ENCODE results near the gene GPC6.
"Not testable (repeated sequence)": the region's sequence is repeated elsewhere in the genome, so short reads cannot be mapped to it uniquely, and the experiment has no call there.

The GPC6 gene

DNA sequence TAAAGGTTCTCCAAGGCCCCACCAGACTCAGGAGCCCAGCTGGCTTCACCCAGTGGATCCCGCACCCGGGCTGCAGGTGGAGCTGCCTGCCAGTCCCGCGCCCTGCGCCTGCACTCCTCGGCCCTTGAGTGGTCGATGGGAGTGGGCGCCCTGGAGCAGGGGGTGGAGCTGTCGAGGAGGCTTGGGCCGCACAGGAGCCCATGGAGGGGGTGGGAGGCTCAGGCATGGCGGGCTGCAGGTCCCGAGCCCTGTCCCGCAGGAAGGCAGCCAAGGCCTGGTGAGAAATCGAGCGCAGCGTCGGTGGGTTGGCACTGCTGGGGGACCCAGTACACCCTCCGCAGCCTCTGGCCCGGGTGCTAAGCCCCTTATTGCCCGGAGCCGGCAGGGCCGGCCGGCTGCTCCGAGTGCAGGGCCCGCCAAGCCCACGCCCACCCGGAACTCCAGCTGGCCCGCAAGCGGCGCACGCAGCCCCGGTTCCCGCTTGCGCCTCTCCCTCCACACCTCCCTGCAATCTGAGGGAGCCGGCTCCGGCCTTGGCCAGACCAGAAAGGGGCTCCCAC lies 228.1 kb downstream of the GPC6 start:
- H3K27me3 ChIP-seq (replicated peaks in 2 of 5; ENCODE audit: control insufficient read depth in 4 of 5, insufficient read depth in 5 of 5, low read length in 4 of 5); CTCF ChIA-PET; H3K4me1 ChIP-seq (ENCODE audit: control extremely low read depth in 1 of 4, control insufficient read depth in 4 of 4, insufficient read depth in 4 of 4, low read length in 3 of 4); H3K9me3 ChIP-seq (ENCODE audit: control extremely low read depth in 1 of 5, control insufficient read depth in 4 of 5, insufficient read depth in 2 of 5, low read depth in 1 of 5, low read length in 4 of 5); POLR2A ChIA-PET; H3K36me3 ChIP-seq (ENCODE audit: control insufficient read depth in 4 of 4, insufficient read depth in 4 of 4, low read length in 3 of 4); H3K27ac ChIP-seq (ENCODE audit: insufficient read depth in 1 of 2, low read depth in 1 of 2, low read length in 2 of 2, poor library complexity in 1 of 2, severe bottlenecking in 2 of 2): not testable (repeated sequence)
- WGBS (ENCODE audit: insufficient coverage), result 61% methylated on average over 19 of the region's 36 CpGs
- DNase-seq, result peak in 2 of 3 donors; percentile 9 to 41
- peak overlapping the region in 2 of 7 experiments; percentile 36 to 37 for H3K4me3 ChIP-seq (ENCODE audit: control insufficient read depth in 1 of 7, extremely low read depth in 1 of 7, insufficient read depth in 4 of 7, low read depth in 2 of 7, low read length in 6 of 7)

DNA sequence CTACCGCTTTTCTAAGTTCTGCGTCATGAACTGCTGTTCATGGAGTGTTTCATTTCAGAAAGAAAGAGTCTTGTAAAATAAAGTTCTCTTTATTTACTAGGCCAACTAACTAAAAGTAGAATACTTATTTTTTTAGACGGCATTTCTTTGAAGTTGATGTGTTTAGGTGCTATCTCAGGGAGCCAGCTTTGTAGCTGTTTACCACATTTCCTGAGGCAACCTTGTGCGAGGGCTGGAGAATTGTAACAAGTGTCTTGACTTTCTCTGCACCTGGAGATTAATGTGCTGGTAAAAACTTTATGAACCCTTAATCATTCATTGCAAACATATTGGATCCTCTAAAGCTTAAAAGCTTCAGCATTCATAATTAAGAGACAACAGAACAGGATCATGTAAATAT lies 229.3 kb downstream of the GPC6 start:
- H3K4me3 ChIP-seq (ENCODE audit: control insufficient read depth in 1 of 7, extremely low read depth in 1 of 7, insufficient read depth in 4 of 7, low read depth in 2 of 7, low read length in 6 of 7), result peak overlapping the region in 1 of 7 experiments; percentile 37
- CTCF ChIA-PET, result no interaction called here
- POLR2A ChIA-PET, result no interaction called here
- H3K27ac ChIP-seq (ENCODE audit: insufficient read depth in 1 of 2, low read depth in 1 of 2, low read length in 2 of 2, poor library complexity in 1 of 2, severe bottlenecking in 2 of 2), result no peak overlapping the region
- DNase-seq, result peak in 2 of 3 donors; percentile 34 to 83
- H3K36me3 ChIP-seq (ENCODE audit: control insufficient read depth in 4 of 4, insufficient read depth in 4 of 4, low read length in 3 of 4), result no peaks in the 10 kb centered on the region
- H3K4me1 ChIP-seq (ENCODE audit: control extremely low read depth in 1 of 4, control insufficient read depth in 4 of 4, insufficient read depth in 4 of 4, low read length in 3 of 4), result peaks cover 0 to 3% (median 0%) of the 10 kb centered on the region in 4 experiments
- H3K27me3 ChIP-seq (replicated peaks in 2 of 5; ENCODE audit: control insufficient read depth in 4 of 5, insufficient read depth in 5 of 5, low read length in 4 of 5), result no peaks in the 10 kb centered on the region
- WGBS (ENCODE audit: insufficient coverage), result no CpG with 5 or more reads among the region's 4 CpGs
- no peaks in the 10 kb centered on the region for H3K9me3 ChIP-seq (ENCODE audit: control extremely low read depth in 1 of 5, control insufficient read depth in 4 of 5, insufficient read depth in 2 of 5, low read depth in 1 of 5, low read length in 4 of 5)

- Histone ChIP-seq H3K9me3 (ENCODE audit: control extremely low read depth in 1 of 5, control insufficient read depth in 4 of 5, insufficient read depth in 2 of 5, low read depth in 1 of 5, low read length in 4 of 5) (no peaks in the 10 kb centered on the region), H3K4me1 (ENCODE audit: control extremely low read depth in 1 of 4, control insufficient read depth in 4 of 4, insufficient read depth in 4 of 4, low read length in 3 of 4) (peaks cover 0 to 3% (median 0%) of the 10 kb centered on the region in 4 experiments), H3K36me3 (ENCODE audit: control insufficient read depth in 4 of 4, insufficient read depth in 4 of 4, low read length in 3 of 4) (no peaks in the 10 kb centered on the region), H3K4me3 (ENCODE audit: control insufficient read depth in 1 of 7, extremely low read depth in 1 of 7, insufficient read depth in 4 of 7, low read depth in 2 of 7, low read length in 6 of 7) (no peak overlapping the region), H3K27ac (ENCODE audit: insufficient read depth in 1 of 2, low read depth in 1 of 2, low read length in 2 of 2, poor library complexity in 1 of 2, severe bottlenecking in 2 of 2) (no peak overlapping the region), H3K27me3 (replicated peaks in 2 of 5; ENCODE audit: control insufficient read depth in 4 of 5, insufficient read depth in 5 of 5, low read length in 4 of 5) (no peaks in the 10 kb centered on the region)
- DNase-seq, result no peak
- ChIA-PET POLR2A (no interaction called here), CTCF (no interaction called here)
These were observed 233.4 kb downstream of the GPC6 start for GRCh38 chr13:93460005-93460404.

- CTCF ChIA-PET, result interaction anchor here (0.7 kb wide), 1 partner anchor 337 kb away, joined by 3 read pairs; no protein-coding TSS in a partner anchor
- POLR2A ChIA-PET, result interaction anchor here (0.7 kb wide), 1 partner anchor 259 kb away, joined by 3 read pairs; no protein-coding TSS in a partner anchor
- no peak for DNase-seq
- Histone ChIP-seq H3K27me3 (replicated peaks in 2 of 5; ENCODE audit: control insufficient read depth in 4 of 5, insufficient read depth in 5 of 5, low read length in 4 of 5) (no peaks in the 10 kb centered on the region), H3K4me3 (ENCODE audit: control insufficient read depth in 1 of 7, extremely low read depth in 1 of 7, insufficient read depth in 4 of 7, low read depth in 2 of 7, low read length in 6 of 7) (no peak overlapping the region), H3K27ac (ENCODE audit: insufficient read depth in 1 of 2, low read depth in 1 of 2, low read length in 2 of 2, poor library complexity in 1 of 2, severe bottlenecking in 2 of 2) (no peak overlapping the region), H3K4me1 (ENCODE audit: control extremely low read depth in 1 of 4, control insufficient read depth in 4 of 4, insufficient read depth in 4 of 4, low read length in 3 of 4) (no peaks in the 10 kb centered on the region), H3K36me3 (ENCODE audit: control insufficient read depth in 4 of 4, insufficient read depth in 4 of 4, low read length in 3 of 4) (no peaks in the 10 kb centered on the region), H3K9me3 (ENCODE audit: control extremely low read depth in 1 of 5, control insufficient read depth in 4 of 5, insufficient read depth in 2 of 5, low read depth in 1 of 5, low read length in 4 of 5) (no peaks in the 10 kb centered on the region)
- 100% methylated on average over 1 of the region's 3 CpGs for WGBS (ENCODE audit: insufficient coverage)
These were observed 235.5 kb downstream of the GPC6 start for GRCh38 chr13:93462151-93462550.

DNA sequence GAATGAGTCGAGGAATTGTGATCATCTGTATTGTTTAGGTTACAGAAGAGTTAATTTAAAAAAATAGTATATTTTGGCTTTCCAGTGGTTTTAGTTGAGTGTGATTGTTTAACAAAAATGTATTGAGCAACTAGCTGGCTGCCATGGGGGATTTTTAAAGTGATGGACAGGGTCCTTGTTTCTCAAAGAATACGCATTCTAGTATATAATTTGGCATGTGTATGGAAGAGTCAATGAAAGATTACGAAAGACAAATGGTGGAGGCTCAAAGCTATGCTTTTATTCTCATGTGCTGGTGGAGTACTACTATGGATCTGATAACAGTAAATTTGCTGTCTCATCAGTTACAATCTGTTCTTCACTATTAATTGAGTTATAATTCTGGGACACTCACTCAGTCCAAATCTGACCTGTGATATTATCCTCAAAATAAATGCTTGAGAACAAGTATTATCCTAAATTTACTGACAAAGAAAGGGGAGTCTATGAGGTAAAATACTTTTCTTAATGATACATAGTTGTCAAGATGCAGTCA lies 240.0 kb downstream of the GPC6 start:
- Histone ChIP-seq H3K4me1 (ENCODE audit: control extremely low read depth in 1 of 4, control insufficient read depth in 4 of 4, insufficient read depth in 4 of 4, low read length in 3 of 4) (no peaks in the 10 kb centered on the region), H3K4me3 (ENCODE audit: control insufficient read depth in 1 of 7, extremely low read depth in 1 of 7, insufficient read depth in 4 of 7, low read depth in 2 of 7, low read length in 6 of 7) (no peak overlapping the region), H3K36me3 (ENCODE audit: control insufficient read depth in 4 of 4, insufficient read depth in 4 of 4, low read length in 3 of 4) (no peaks in the 10 kb centered on the region), H3K27ac (ENCODE audit: insufficient read depth in 1 of 2, low read depth in 1 of 2, low read length in 2 of 2, poor library complexity in 1 of 2, severe bottlenecking in 2 of 2) (no peak overlapping the region), H3K27me3 (replicated peaks in 2 of 5; ENCODE audit: control insufficient read depth in 4 of 5, insufficient read depth in 5 of 5, low read length in 4 of 5) (no peaks in the 10 kb centered on the region), H3K9me3 (ENCODE audit: control extremely low read depth in 1 of 5, control insufficient read depth in 4 of 5, insufficient read depth in 2 of 5, low read depth in 1 of 5, low read length in 4 of 5) (no peaks in the 10 kb centered on the region)
- no peak for DNase-seq
- 100% methylated on average over 2 of the region's 3 CpGs for WGBS (ENCODE audit: insufficient coverage)
- ChIA-PET POLR2A (interaction anchor here (0.6 kb wide), 1 partner anchor 39 kb away, joined by 3 read pairs; no protein-coding TSS in a partner anchor), CTCF (no interaction called here)

DNA sequence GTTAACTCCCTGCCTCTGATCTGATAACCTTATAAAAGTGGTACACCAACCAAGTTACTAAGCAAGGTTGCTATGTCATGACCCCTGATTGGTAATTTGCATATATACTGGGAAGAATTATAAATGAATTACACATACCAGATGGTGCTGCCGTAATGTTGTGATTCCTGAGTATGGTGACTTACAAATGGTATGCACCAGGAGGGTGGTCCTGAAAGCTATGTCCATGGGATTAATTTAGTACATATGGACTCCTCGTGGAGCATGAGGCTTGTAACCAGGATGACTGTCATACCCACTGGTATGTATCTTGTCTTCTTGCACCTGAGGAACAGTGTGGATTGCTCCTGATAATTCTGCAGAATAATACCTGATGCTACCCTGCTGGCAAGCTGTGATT lies 240.6 kb downstream of the GPC6 start:
- WGBS (ENCODE audit: insufficient coverage), result 100% methylated on average over 2 of the region's 2 CpGs
- no peaks in the 10 kb centered on the region for H3K4me1 ChIP-seq (ENCODE audit: control extremely low read depth in 1 of 4, control insufficient read depth in 4 of 4, insufficient read depth in 4 of 4, low read length in 3 of 4)
- H3K27ac ChIP-seq (ENCODE audit: insufficient read depth in 1 of 2, low read depth in 1 of 2, low read length in 2 of 2, poor library complexity in 1 of 2, severe bottlenecking in 2 of 2), result no peak overlapping the region
- ChIA-PET CTCF (no interaction called here), POLR2A (no interaction called here)
- no peak for DNase-seq
- peaks cover 0 to 3% (median 0%) of the 10 kb centered on the region in 5 experiments for H3K9me3 ChIP-seq (ENCODE audit: control extremely low read depth in 1 of 5, control insufficient read depth in 4 of 5, insufficient read depth in 2 of 5, low read depth in 1 of 5, low read length in 4 of 5)
- no peaks in the 10 kb centered on the region for H3K36me3 ChIP-seq (ENCODE audit: control insufficient read depth in 4 of 4, insufficient read depth in 4 of 4, low read length in 3 of 4)
- no peaks in the 10 kb centered on the region for H3K27me3 ChIP-seq (replicated peaks in 2 of 5; ENCODE audit: control insufficient read depth in 4 of 5, insufficient read depth in 5 of 5, low read length in 4 of 5)
- H3K4me3 ChIP-seq (ENCODE audit: control insufficient read depth in 1 of 7, extremely low read depth in 1 of 7, insufficient read depth in 4 of 7, low read depth in 2 of 7, low read length in 6 of 7), result no peak overlapping the region

GRCh38 chr13:93468433-93468832 lies 241.8 kb downstream of the GPC6 start:
- H3K4me3 ChIP-seq (ENCODE audit: control insufficient read depth in 1 of 7, extremely low read depth in 1 of 7, insufficient read depth in 4 of 7, low read depth in 2 of 7, low read length in 6 of 7), result no peak overlapping the region
- no CpG with 5 or more reads among the region's 1 CpG for WGBS (ENCODE audit: insufficient coverage)
- DNase-seq, result no peak
- H3K9me3 ChIP-seq (ENCODE audit: control extremely low read depth in 1 of 5, control insufficient read depth in 4 of 5, insufficient read depth in 2 of 5, low read depth in 1 of 5, low read length in 4 of 5), result peaks cover 0 to 16% (median 5%) of the 10 kb centered on the region in 5 experiments
- CTCF ChIA-PET, result no interaction called here
- no peaks in the 10 kb centered on the region for H3K36me3 ChIP-seq (ENCODE audit: control insufficient read depth in 4 of 4, insufficient read depth in 4 of 4, low read length in 3 of 4)
- POLR2A ChIA-PET, result no interaction called here
- H3K27me3 ChIP-seq (replicated peaks in 2 of 5; ENCODE audit: control insufficient read depth in 4 of 5, insufficient read depth in 5 of 5, low read length in 4 of 5), result no peaks in the 10 kb centered on the region
- no peak overlapping the region for H3K27ac ChIP-seq (ENCODE audit: insufficient read depth in 1 of 2, low read depth in 1 of 2, low read length in 2 of 2, poor library complexity in 1 of 2, severe bottlenecking in 2 of 2)
- no peaks in the 10 kb centered on the region for H3K4me1 ChIP-seq (ENCODE audit: control extremely low read depth in 1 of 4, control insufficient read depth in 4 of 4, insufficient read depth in 4 of 4, low read length in 3 of 4)

Data from common myeloid progenitor, CD34-positive (primary cell).